Germinal center (tissue), 1 donor: Measurements from ENCODE around the gene KCNA5.

Experiments used
- DNase-seq: peaks from one replicate; pipeline ENCODE4 v3.0.0; 2012; ENCODE audit warnings: mixed read lengths, low spot score

The KCNA5 gene

GRCh38 chr12:5043589-5044419, at the start of gene KCNA5:
KCNA5 (plus strand) TSS chr12:5043879; CDS start chr12:5044148, 269 bp downstream.
- DNase-seq, result no peak

DNA sequence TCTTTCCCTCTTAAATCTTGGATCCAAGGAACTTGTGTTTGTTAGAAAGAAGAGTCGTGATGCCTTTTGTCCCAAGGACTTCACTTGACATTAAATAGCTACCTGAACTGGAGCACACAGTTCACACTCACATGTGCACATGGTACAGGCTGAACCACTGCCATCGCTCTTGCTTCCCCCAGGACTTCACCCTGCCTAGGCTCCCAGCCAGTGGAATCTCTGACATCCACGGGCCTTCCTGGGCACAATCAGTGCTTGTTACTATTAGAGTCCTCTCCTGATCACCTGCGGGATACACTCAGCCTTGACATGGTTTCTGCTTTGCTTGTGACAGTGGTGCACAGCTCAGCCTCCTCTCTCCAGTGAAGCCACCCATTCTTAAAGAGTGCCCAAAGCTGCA, 49.1 kb upstream of the KCNA5 start:
- no peak for DNase-seq

DNA sequence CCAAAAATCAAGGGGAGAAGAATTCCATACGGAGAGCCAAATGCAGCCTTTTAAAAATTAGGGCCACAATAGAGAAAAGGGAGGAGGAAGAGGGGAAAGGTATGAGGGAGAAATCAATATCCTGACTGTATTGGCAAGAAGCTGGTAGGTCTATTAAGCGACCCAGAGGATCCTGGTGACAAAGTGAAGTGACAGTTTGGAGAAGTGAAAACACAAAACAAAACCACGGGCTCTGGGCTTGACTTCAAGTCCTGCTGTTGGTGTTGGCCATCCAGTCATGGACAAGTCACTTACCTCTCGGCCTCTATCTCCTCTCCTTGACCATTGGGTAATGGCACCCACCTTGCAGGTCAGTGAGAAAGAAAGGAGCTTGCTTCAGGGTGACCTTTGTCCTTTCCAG, 47.0 kb upstream of the KCNA5 start:
- no peak for DNase-seq

DNA sequence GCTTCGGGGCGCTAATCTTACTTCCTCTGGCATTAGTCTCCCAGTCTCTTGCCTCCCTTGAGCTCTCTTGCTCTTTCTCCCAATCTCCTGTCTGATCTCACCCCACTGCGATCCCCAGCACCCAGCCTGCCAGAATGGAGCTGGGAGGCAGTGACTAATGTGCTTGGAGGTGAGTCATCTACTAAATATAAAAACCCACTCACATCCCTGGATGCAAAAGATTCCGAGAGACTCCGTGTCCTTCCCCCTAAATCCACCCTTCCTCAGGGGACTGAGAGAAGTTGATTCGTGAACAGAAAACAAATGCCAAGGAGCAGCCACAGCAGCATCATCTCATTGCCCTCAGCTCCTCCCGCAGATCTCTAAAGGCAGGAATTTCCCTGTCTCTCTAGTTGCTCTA, 45.7 kb upstream of the KCNA5 start:
- DNase-seq, result no peak

GRCh38 chr12:5000204-5000603, 43.5 kb upstream of the KCNA5 start:
- no peak for DNase-seq

- DNase-seq, result no peak
Observed at GRCh38 chr12:5000658-5001385, 42.9 kb upstream of the KCNA5 start.

DNA sequence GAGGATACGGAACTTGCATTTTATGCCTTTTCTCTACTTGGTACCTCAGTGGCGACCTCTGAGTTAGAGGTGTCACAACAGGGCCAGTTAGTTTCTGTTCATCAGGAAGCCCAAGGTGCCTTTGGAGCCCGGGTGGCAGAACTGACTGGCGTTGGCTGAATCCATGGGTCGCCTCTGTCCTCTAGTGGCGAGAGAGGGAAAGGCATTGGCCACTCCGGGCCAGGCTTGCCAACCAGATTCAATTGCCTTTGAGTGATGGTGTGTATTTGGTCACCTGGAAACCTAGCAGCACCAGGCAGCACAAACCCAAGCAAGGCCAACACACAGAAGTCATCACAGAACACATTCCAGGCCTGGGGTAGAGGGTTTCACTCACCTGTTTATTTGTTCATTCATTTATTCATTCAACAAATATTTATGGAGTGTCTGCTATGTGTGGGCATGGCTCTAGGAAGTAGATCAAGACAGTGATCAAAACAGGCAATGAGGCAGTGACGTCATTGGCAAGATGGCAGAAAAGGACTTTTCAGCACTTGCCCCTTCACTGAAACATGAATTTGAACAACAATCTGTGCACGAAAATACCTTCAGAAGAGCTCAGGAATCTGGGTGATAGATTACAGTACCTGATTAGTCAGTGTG, 40.5 kb upstream of the KCNA5 start:
- peak; percentile 50 for DNase-seq

GRCh38 chr12:5008661-5009060, 35.0 kb upstream of the KCNA5 start:
- no peak for DNase-seq

- no peak for DNase-seq
Observed at GRCh38 chr12:5010151-5010550, 33.5 kb upstream of the KCNA5 start.

GRCh38 chr12:5012337-5012736, 31.3 kb upstream of the KCNA5 start:
- no peak for DNase-seq

DNA sequence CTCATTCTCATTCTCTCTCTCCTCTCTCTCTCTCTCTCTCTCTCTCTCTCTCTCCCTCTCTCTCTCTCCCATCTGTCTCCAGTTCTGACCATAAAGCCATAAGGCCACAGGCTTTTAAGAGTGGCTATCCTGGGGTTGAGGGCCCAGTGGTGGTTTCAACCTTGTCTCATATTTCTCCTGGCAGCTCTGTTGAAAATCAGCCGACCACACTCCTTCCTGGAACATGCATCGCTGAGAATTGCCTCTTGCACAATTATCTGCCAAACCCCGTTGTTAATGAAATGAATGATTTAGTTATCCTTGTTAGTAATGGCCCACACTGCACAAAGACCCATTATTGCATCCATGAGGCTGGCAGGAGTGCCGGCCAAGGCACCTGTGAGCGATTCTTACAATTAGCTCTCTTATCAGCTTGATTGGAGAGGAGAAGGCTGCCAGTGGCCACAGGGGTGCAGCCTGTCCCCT, 30.4 kb upstream of the KCNA5 start:
- no peak for DNase-seq

DNA sequence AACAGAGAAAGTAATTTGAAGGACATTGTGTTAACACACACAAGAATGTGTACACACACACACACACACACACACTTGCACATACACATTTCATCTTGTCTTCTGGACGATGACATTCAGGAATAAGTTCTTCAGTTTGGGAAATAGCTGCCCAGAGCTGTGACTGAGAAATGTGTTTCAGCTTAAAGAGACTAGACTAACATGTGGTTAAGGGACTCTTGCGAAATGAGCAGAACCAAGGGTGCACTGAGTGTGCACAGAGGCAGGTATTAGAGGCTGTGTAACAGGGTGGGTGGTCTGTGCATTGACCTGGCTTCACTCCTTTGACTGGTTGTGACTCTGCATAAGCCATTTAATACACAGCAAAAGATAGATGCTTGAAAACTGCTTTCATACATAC, 29.4 kb upstream of the KCNA5 start:
- no peak for DNase-seq

GRCh38 chr12:5015711-5016492, 27.8 kb upstream of the KCNA5 start:
- DNase-seq, result no peak

DNA sequence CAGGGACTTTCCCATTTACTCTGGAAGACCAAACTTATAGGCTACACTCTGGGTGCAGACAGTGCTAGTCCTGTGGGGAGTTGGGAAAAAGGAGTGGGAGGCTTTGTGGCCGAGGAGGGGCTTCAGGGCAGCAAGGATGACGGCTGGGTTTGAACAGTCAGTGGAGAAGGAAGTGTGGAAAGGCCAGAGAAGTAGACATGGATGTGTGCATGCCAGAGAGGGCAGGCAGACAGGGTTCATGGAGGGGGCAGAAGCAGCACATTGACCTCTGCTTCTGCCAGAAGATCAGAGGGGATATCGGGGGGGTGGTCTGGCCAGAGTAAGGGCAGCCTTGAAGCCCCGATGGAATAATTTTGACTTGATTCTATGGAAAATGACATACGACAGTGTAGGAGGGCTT, 27.2 kb upstream of the KCNA5 start:
- no peak for DNase-seq

DNA sequence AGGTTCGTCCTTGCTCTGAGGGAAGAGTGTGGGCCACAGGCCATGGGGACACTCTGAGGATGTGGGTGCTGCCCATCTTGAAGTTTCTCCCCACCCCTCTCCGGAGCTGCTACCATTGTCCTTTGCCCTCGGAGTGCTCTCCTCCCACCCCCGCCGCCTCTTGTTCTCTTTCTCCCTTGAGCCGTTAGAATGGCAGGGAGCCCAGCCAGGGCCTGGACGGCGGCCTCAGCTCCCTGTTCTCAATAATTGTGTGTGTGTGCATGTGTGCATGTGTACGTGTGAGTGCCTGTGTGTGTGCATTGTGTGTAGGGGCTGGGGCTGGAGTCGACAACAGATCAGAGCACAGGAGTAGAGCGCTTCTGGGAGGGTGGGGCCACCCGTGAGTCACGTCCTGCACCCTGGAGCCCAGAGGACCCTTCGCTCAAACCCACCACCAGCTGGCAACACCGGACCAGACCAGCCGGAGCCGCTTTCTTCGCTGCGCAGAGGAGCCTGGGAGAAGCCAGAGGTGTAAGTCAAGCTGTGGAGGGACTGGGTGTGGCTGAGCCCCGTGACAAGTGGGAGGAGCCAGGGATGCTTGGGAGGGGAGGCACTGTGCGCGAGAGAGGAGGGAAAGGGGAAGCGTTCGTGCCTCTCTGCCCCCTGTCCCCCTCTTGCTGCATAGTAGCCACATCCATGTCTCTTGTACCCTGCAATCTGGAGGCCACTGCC, 25.9 kb upstream of the KCNA5 start:
- DNase-seq, result no peak

DNA sequence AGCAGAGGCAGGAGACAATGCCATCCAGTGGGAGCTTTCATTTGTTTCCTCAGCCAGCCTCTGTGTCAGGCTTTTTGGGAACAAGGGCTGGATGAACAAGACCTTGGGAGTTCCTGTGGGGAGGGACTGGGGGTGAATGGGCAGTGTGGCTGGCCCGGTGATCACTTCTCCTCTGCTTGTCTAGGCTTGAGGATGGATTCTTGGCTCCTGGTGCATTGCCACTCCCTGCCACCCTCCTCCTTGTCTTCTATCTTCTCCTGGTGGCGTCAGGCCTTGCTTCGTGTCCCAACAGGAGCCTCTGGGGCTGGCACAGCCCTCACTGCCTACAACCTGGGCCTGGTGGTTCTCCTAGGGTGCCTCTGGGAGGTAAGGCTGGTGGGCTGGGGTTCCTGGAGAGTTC, 25.0 kb upstream of the KCNA5 start:
- DNase-seq, result no peak

DNA sequence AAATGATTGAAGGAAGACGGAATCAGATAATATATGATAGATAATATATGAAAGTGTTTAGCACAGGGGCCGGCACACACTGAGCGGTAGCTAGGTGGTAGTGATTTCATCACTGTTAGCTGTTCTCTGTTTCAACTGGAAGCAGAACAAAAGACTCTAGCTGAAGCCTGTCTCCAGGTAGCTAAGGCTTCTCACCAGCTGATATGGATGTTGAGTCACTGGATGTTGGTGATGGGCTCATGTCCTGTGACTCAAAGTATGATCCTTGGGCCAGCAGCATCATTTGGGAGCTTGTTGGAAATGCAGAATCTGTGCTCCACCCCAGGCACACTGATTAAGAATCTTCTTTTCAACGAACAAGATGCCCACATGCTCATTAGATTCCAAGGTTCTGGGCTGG, 21.7 kb upstream of the KCNA5 start:
- DNase-seq, result no peak

GRCh38 chr12:5022465-5023061, 21.1 kb upstream of the KCNA5 start:
- DNase-seq, result peak; percentile 75

DNA sequence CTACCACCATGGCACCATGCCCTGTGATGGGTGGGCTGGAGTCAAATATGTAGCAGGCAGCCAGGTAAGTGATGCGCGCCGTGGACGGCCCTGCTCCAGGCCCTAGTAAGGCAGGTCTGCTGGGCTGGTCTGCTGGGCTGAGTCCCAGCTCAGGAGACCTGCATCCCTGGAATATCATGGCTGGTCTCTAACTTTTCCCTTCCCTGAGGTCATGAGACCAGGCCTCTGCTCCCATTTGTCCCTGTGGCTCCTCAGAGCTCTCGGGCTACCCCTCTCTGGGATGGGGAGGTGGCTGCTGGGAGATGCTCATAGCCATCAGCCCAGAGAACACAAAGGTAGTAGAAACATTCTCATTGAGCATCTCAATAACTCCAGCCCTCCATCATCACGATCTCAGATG, 19.8 kb upstream of the KCNA5 start:
- DNase-seq, result no peak

- no peak for DNase-seq
Observed at GRCh38 chr12:5026342-5026938, 17.2 kb upstream of the KCNA5 start.
